ENCODE results near the gene HLA-B.

DNA sequence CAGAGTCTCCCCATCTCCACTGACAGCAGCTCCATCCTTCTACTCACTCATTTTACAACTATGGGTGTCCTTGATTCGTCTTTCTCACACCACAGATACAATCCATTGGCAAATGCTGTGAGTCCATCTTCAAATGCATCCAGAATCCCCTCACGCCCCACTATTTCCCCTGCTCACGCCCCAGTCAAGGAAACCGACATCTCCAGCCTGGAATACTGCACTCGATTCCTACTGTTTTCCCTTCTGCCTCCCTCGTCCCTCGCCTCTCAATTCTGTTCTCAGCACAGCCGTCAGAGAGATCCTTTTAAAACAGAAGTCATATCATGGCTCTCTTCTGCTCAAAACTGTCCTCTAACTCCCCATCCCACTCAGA, 4.7 kb downstream of the HLA-B start:
- TF ChIP-seq CTCF (IDR thresholded peaks at IDR 0.05) = no peak
- TF ChIP-seq POLR2A (IDR thresholded peaks at IDR 0.05) = no peak

Measured in thyroid gland (tissue), 4 donors.